WERI-Rb-1 (cell line): ENCODE measurements around the gene CCN5.
"Not testable (repeated sequence)": the region's sequence is repeated elsewhere in the genome, so short reads cannot be mapped to it uniquely, and the experiment has no call there.

Experiments
- DNase-seq: peaks from one replicate; pipeline ENCODE4 v3.0.0-alpha.2; 2020
- H3K27ac ChIP-seq: fragments of 250-450 bp; sonication (Bioruptor Pico); 2 replicates; pipeline ENCODE4 v1.5.1; 2020; ENCODE audit warnings: mild to moderate bottlenecking, moderate library complexity
- H3K27me3 ChIP-seq: fragments of 250-450 bp; sonication (Bioruptor Pico); 2 replicates; pipeline ENCODE4 v1.5.1; 2021; ENCODE audit warnings: mild to moderate bottlenecking, low read depth, moderate library complexity; ENCODE audit not compliant: insufficient read depth, severe bottlenecking
- H3K36me3 ChIP-seq: fragments of 250-450 bp; sonication (Bioruptor Pico); 2 replicates; pipeline ENCODE4 v1.5.1; 2020; ENCODE audit warnings: mild to moderate bottlenecking, moderate library complexity
- H3K4me3 ChIP-seq: 2 replicates; pipeline ENCODE4 v1.5.1; 2011; ENCODE audit warnings: low read depth, mild to moderate bottlenecking, control low read depth, low read length
- H3K9me3 ChIP-seq: fragments of 250-450 bp; sonication (Bioruptor Pico); 2 replicates; pipeline ENCODE4 v1.5.1; 2021; ENCODE audit warnings: mild to moderate bottlenecking, moderate library complexity; ENCODE audit not compliant: severe bottlenecking
- CTCF ChIP-seq: IDR thresholded peaks from 2 replicates; pipeline ENCODE4 v1.5.1; 2011; ENCODE audit warnings: low read depth, mild to moderate bottlenecking, control low read depth, inconsistent platforms, low read length

The CCN5 gene

GRCh38 chr20:44758247-44759101, 43.3 kb downstream of the CCN5 start:
- Histone ChIP-seq H3K27me3 (no peaks in the 10 kb centered on the region), H3K36me3 (peaks cover 3% of the 10 kb centered on the region; the same call in 1 of the 2 replicates), H3K4me3 (no peak overlapping the region), H3K27ac (no peak overlapping the region), H3K9me3 (no peaks in the 10 kb centered on the region)
- DNase-seq: no peak
- no peak for TF ChIP-seq CTCF

GRCh38 chr20:44759595-44759994, 44.4 kb downstream of the CCN5 start:
- Histone ChIP-seq H3K4me3 (no peak overlapping the region), H3K36me3 (peaks cover 3% of the 10 kb centered on the region; the same call in 1 of the 2 replicates), H3K27me3 (no peaks in the 10 kb centered on the region), H3K9me3 (no peaks in the 10 kb centered on the region), H3K27ac (no peak overlapping the region)
- DNase-seq: no peak
- TF ChIP-seq CTCF: no peak

- TF ChIP-seq CTCF: no peak
- H3K4me3 ChIP-seq: no peak overlapping the region
- H3K27me3 ChIP-seq: no peaks in the 10 kb centered on the region
- no peak overlapping the region for H3K27ac ChIP-seq
- H3K36me3 ChIP-seq: peaks cover 3% of the 10 kb centered on the region; the same call in 1 of the 2 replicates
- H3K9me3 ChIP-seq: no peaks in the 10 kb centered on the region
- DNase-seq: no peak
These were observed 46.3 kb downstream of the CCN5 start for GRCh38 chr20:44761423-44761822.

- H3K36me3 ChIP-seq: peaks cover 8% of the 10 kb centered on the region
- H3K4me3 ChIP-seq: no peak overlapping the region
- no peaks in the 10 kb centered on the region for H3K27me3 ChIP-seq
- DNase-seq: no peak
- no peaks in the 10 kb centered on the region for H3K9me3 ChIP-seq
- no peak for TF ChIP-seq CTCF
- no peak overlapping the region for H3K27ac ChIP-seq
These were observed 47.4 kb downstream of the CCN5 start for GRCh38 chr20:44762466-44763140.

GRCh38 chr20:44763798-44764197, 48.6 kb downstream of the CCN5 start:
- H3K9me3 ChIP-seq, H3K27ac ChIP-seq, H3K27me3 ChIP-seq, DNase-seq, H3K4me3 ChIP-seq: not testable (repeated sequence)
- H3K36me3 ChIP-seq: peaks cover 12% of the 10 kb centered on the region

- no peaks in the 10 kb centered on the region for H3K9me3 ChIP-seq
- peak overlapping the region; percentile 49 for H3K27ac ChIP-seq
- no peak for TF ChIP-seq CTCF
- H3K4me3 ChIP-seq: no peak overlapping the region
- H3K27me3 ChIP-seq: no peaks in the 10 kb centered on the region
- peak; percentile 50 for DNase-seq
- H3K36me3 ChIP-seq: peaks cover 16% of the 10 kb centered on the region
These were observed 49.9 kb downstream of the CCN5 start for GRCh38 chr20:44765091-44765490.
